Endothelial cell (in vitro differentiated cells): ENCODE data around the gene CLIC6. TPM values are rescaled to one million over a fixed set of nuclear protein-coding genes. Genes with fewer than 3 reads are reported as not detected.

ENCODE experiments used
- DNase-seq: peaks from one replicate; pipeline ENCODE4 v3.0.0; 2021; ENCODE audit warnings: low spot score
- H3K27ac Mint-ChIP-seq: one replicate; pipeline ENCODE4 v1.8.0; 2021; ENCODE audit warnings: mixed read lengths, inconsistent platforms; ENCODE audit not compliant: unreplicated experiment
- H3K27me3 Mint-ChIP-seq: one replicate; pipeline ENCODE4 v1.8.0; 2021; ENCODE audit warnings: mild to moderate bottlenecking, moderate library complexity, mixed read lengths, inconsistent platforms; ENCODE audit not compliant: unreplicated experiment
- H3K36me3 Mint-ChIP-seq: one replicate; pipeline ENCODE4 v1.8.0; 2021; ENCODE audit warnings: mild to moderate bottlenecking, low read depth, mixed read lengths, inconsistent platforms; ENCODE audit not compliant: unreplicated experiment
- H3K4me1 Mint-ChIP-seq: one replicate; pipeline ENCODE4 v1.8.0; 2021; ENCODE audit warnings: mild to moderate bottlenecking, mixed read lengths, inconsistent platforms; ENCODE audit not compliant: unreplicated experiment
- H3K4me3 Mint-ChIP-seq: one replicate; pipeline ENCODE4 v1.8.0; 2021; ENCODE audit warnings: mild to moderate bottlenecking, mixed read lengths, inconsistent platforms; ENCODE audit not compliant: unreplicated experiment
- H3K9me3 Mint-ChIP-seq: one replicate; pipeline ENCODE4 v1.8.0; 2021; ENCODE audit warnings: mixed read lengths, inconsistent platforms; ENCODE audit not compliant: unreplicated experiment
- CTCF ChIP-seq: fragments of 200-600 bp; sonication (generic); IDR thresholded peaks from one replicate; pipeline ENCODE4 v1.5.0; 2021; ENCODE audit warnings: antibody characterized with exemption; ENCODE audit not compliant: unreplicated experiment
- long read RNA-seq: library from polyadenylated mRNA; unstranded; transcript quantifications from one replicate; pipeline ENCODE4 v2.0.0, GENCODE V29; 2020; ENCODE audit not compliant: unreplicated experiment
- total RNA-seq: library from RNA; stranded (reverse); fragmentation: NEBNext Ultra II Directional; extraction: Animal tissue kit (Norgen Biotek cat#: 25700); gene quantifications from one replicate; pipeline ENCODE4 v1.2.1, GENCODE V29; 2021; ENCODE audit not compliant: unreplicated experiment

CLIC6 gene
- 5.4 TPM for total RNA-seq
- long read RNA-seq: 0 reads

DNA sequence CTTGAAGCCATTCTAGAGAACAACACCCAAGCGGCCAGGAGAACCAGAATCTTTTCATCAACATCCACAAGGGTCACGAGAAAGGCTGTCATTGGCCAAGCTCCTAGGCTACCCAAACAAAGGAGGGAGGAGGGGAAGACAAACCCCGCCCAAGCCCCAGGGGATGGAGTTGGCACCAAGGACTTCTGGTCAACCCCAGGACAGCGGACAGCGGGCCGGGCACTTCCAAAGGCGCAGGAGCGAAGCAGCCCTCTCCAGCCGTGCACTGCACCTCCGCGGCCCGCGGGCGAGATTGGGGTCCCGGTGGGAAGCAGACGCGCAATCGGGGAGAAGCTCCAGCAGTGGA is at the start of gene CLIC6:
CLIC6 (plus strand) TSS at position 192 of the 346 bp plus-strand sequence. CDS start 395 bp downstream, outside the sequence.
- Mint-ChIP-seq H3K4me3 (peak within 1 kb of the TSS; percentile 71), H3K9me3 (no peaks in the 10 kb centered on the region), H3K4me1 (peaks cover 16% of the 10 kb centered on the region), H3K27me3 (peaks cover 10% of the 10 kb centered on the region), H3K36me3 (peaks cover 7% of the 10 kb centered on the region), H3K27ac (no peak within 1 kb of the TSS)
- DNase-seq: peak; percentile 33
- TF ChIP-seq CTCF: no peak

DNA sequence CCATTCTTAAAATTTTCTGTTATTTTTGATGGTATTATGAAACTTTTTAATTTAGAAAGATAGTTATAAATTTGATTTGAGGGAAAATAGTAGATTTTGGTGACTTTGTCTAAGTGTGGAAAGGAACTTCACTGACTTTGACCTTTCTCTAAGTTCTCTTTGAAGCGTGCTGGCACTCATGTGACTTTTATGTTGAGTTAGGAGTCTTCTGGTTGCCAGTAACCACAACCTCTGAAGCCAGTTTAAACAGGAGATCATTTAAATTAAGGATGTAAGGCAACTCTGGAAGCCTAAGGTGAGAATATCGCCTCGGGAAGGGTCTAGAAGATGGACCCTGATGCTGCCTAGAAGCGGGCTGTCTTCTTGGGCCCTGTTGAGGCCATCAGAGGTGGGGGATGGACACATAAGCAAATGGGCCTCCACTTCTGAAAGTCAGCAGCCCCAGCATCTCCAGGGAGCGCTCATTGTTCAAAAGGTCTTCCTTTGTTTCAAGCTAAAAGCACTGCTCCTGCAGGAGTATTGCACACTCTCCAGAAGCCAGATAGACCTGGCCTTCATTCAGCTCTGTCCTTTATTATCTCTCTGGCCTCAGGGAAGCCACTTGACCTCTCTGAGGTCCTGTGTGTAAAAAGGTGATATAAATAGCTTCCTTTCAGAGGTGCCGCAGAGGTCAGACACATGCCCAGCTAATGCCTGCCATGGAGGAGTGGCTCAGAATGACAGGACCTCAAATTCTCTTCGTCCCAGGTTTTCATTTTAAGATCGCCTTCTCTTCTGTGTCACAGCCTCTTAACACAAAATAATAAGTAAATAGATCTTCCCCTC is 48.7 kb upstream of the CLIC6 start:
- H3K4me3 Mint-ChIP-seq: no peak overlapping the region
- no peak for TF ChIP-seq CTCF
- peaks cover 4% of the 10 kb centered on the region for H3K27me3 Mint-ChIP-seq
- H3K27ac Mint-ChIP-seq: no peak overlapping the region
- no peaks in the 10 kb centered on the region for H3K36me3 Mint-ChIP-seq
- H3K9me3 Mint-ChIP-seq: no peaks in the 10 kb centered on the region
- DNase-seq: no peak
- H3K4me1 Mint-ChIP-seq: peaks cover 4% of the 10 kb centered on the region

- no peak for TF ChIP-seq CTCF
- Mint-ChIP-seq H3K4me1 (no peaks in the 10 kb centered on the region), H3K4me3 (no peak overlapping the region), H3K27ac (no peak overlapping the region), H3K27me3 (peaks cover 4% of the 10 kb centered on the region), H3K9me3 (no peaks in the 10 kb centered on the region), H3K36me3 (no peaks in the 10 kb centered on the region)
- no peak for DNase-seq
Observed at GRCh38 chr21:34621434-34622350, 47.1 kb upstream of the CLIC6 start.

GRCh38 chr21:34623516-34623915 is 45.3 kb upstream of the CLIC6 start:
- H3K27ac Mint-ChIP-seq: no peak overlapping the region
- H3K4me3 Mint-ChIP-seq: no peak overlapping the region
- no peaks in the 10 kb centered on the region for H3K36me3 Mint-ChIP-seq
- H3K4me1 Mint-ChIP-seq: no peaks in the 10 kb centered on the region
- H3K27me3 Mint-ChIP-seq: peaks cover 2% of the 10 kb centered on the region
- H3K9me3 Mint-ChIP-seq: no peaks in the 10 kb centered on the region
- TF ChIP-seq CTCF: no peak
- DNase-seq: no peak
